Activated CD8-positive, alpha-beta memory T cell treated with anti-CD3 and anti-CD28 coated beads, Interleukin-2, amount 50 U/mL, for 1 hour (primary cell): ENCODE data around the gene MAP3K15.

Experiments used
- DNase-seq: peaks from one replicate; pipeline ENCODE4 v3.0.0-alpha.2; 2020; ENCODE audit errors: extremely low read depth

Gene MAP3K15, protein sequence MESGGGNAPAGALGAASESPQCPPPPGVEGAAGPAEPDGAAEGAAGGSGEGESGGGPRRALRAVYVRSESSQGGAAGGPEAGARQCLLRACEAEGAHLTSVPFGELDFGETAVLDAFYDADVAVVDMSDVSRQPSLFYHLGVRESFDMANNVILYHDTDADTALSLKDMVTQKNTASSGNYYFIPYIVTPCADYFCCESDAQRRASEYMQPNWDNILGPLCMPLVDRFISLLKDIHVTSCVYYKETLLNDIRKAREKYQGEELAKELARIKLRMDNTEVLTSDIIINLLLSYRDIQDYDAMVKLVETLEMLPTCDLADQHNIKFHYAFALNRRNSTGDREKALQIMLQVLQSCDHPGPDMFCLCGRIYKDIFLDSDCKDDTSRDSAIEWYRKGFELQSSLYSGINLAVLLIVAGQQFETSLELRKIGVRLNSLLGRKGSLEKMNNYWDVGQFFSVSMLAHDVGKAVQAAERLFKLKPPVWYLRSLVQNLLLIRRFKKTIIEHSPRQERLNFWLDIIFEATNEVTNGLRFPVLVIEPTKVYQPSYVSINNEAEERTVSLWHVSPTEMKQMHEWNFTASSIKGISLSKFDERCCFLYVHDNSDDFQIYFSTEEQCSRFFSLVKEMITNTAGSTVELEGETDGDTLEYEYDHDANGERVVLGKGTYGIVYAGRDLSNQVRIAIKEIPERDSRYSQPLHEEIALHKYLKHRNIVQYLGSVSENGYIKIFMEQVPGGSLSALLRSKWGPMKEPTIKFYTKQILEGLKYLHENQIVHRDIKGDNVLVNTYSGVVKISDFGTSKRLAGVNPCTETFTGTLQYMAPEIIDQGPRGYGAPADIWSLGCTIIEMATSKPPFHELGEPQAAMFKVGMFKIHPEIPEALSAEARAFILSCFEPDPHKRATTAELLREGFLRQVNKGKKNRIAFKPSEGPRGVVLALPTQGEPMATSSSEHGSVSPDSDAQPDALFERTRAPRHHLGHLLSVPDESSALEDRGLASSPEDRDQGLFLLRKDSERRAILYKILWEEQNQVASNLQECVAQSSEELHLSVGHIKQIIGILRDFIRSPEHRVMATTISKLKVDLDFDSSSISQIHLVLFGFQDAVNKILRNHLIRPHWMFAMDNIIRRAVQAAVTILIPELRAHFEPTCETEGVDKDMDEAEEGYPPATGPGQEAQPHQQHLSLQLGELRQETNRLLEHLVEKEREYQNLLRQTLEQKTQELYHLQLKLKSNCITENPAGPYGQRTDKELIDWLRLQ (N-terminal part only)

DNA sequence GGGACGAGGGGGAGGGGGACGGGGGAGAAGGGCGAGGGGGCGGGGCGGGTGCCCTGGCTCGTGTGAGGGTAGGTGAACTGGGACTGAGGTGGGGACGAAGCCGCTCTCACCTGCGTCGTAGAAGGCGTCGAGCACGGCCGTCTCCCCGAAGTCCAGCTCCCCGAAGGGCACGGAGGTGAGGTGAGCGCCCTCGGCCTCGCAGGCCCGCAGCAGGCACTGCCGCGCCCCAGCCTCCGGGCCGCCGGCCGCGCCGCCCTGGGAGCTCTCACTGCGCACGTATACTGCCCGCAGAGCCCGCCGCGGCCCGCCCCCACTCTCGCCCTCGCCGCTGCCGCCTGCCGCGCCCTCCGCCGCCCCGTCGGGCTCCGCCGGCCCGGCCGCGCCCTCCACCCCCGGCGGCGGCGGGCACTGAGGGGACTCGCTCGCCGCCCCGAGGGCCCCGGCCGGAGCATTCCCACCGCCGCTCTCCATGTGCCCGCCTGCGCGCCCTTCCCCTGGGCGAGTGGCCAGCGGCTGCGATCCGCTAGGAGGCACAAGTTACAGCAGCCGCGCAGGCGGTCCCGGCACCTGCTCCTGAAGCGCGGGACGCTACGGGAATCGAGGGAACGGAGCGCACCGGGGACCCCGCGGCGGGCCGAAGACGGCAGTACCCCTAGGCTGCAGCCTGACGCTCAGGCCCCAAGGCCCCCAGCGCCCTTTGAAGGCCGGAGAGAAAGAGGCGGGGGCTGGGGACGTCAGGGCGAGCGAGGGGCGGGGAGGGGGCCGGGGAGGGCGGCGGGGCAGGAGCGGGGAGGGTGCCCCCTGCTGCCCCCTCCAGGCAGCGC, at the start of gene MAP3K15:
MAP3K15 (minus strand) TSS at position 718 of the 824 bp plus-strand sequence; CDS start at position 471, 247 bp downstream.
- no peak for DNase-seq

DNA sequence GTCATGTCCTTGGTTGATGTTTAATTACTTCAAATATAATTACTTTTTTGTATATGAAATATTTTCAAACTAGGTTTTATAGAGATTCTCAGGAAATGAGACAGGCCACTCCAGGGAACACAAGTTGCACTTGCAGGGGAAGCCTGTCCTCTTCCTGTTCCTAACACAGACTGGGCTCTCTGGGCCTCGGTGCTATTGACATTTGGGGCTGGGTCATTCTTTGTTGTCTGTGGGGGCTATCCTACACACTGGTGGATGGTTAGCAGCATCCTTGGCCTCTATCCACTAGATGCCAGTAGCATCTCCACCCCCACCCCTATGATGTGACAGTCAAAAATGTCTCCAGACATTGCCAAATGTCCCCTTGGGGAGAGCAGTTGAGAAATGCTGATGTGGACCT, 49.3 kb upstream of the MAP3K15 start:
- no peak for DNase-seq

DNA sequence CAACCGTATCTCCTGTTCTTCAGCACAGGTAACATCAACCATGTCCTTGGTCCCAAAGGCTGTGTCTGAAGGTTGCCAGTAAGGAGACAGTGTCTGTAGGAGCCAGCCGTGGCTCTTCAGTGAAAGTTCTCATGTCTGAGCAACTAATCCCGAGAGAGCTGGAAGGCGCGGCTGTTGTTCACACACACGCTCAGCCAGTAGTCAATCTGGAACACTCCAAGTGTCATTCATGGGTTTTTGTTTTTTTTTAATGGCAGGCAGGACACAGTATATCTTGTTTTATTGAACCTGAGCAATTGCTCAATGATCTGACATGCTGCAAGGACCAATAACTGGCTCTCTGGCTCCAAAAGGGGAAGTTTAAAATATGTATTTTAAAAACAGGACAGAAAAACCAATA, 48.4 kb upstream of the MAP3K15 start:
- no peak for DNase-seq

DNA sequence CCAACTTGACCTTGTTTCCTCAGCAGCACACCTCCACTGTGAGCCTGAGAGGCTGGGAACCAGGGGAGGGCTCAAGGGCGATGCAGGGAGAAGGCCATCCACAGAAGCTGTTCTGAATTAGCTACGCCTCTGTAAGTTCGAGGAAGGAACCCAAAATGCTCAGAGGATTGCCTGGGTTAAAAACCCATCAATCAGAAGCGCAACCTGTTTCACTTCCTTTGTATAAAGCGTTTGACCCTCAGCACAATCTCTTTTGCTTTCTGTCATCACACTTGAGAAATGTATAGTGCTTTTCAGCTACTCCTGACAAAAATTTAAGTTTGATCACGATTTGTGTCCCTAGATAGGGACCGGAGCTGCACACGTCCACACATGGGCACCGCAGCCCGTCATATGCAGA, 48.0 kb upstream of the MAP3K15 start:
- DNase-seq: no peak

DNA sequence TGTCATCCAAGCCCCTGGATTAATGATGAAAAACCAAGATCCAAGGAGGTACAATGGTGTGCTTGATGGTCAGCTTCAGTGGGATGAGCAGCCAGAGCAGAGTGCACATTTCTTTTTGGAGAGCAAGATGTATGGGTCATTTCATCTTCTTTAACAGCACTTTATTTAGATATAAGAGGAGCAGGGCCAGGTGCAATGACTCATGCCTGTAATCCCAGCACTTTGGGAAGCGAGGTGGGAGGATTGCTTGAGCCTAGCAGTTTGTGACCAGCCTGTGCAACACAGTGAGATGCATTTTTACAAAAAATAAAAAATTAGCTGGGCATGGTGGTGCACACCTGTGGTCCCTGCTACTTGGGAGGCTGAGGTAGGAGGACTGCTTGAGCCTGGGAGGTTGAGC, 45.3 kb upstream of the MAP3K15 start:
- DNase-seq: no peak

DNA sequence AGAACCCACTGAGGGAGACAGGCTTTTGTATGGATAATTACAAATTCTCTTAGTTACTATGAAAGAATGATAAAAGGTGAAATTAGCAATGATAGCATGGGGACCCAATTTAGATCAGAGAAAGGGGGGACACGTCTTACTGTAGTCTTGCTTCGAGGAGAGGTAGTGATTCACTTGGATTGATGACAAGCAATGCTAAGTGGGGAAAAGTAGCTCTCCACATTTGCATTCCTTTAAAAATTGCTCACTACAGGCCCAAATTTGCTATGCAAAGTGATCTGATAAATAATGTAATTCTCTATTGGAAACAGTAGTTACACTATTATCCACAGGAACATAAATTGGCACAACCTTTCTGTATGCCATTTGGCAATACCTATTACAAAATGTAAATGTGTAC, 42.5 kb upstream of the MAP3K15 start:
- DNase-seq: no peak

DNA sequence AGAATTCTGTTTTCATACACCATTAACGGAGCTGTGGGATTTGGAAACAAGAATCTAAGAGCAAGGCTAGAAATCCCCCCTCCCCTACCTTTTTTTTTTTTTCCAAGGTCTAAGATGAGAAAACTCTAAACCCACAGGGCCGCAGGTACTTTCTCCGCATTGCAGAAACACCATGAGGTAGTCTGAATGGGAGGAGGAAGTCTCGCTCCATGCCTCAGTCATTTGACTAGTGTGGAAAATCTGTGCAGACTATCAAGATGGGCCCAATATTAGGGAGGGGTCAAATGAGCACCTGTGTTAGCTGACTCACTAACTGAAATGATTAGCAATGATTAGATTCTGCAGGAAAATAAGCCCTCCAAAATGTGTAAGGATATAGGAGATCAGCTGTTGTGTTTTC, 40.9 kb upstream of the MAP3K15 start:
- DNase-seq: no peak

DNA sequence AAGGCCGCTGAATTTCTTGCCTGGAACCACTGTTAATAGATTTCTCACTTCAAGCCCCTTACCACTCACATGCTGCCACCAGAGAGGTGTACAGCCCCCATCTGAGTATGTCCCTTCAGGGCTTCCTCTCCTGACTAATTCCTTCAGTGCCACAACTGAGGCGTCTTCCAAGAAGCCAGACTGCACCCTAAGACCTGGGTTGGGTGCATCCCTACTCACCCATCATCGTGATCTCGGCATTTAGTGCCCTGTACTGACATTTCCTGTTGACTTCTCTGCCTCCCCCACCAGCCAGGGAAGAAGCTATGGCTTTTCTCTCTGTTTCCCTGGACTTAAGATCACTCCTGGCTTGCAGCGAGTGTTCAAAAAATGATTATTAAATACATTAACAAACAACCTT, 40.4 kb upstream of the MAP3K15 start:
- no peak for DNase-seq

DNA sequence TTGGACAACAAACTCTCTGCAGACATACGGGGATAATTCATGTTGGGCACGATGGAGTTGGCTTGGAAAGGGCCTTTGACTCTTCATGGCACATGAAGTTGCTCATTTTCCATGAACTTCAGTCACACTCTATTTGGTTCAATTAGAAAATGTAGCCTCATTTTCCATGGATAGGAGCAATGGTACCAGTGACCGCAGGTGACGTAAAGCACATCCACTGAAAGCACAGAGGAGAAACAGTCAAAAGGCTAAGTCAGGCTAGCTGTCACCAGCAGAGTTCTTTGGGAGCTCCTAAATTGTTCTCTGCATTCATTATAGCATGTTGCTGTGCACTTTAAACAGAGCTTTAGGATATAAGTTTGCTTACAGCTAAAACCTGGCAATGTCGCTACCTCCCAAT, 39.9 kb upstream of the MAP3K15 start:
- DNase-seq: no peak

DNA sequence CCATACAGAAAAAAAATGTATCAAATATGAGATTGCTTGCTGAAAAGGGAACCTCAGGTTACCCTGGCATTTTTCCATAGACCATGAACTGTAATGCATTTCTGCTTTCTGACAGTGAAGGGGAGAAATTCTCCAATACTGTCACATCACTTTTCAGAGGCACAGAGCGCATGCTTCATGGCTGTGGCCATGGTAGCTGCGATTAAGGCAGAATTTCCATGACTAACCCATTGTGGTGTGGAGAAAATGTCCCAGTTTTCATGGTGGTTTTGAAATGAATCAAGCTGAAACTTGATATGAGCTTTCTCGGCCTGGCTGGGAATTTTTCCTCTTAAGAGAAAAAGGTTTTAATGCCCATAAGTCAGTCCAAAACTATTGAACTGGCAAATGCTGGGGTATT, 39.5 kb upstream of the MAP3K15 start:
- no peak for DNase-seq

DNA sequence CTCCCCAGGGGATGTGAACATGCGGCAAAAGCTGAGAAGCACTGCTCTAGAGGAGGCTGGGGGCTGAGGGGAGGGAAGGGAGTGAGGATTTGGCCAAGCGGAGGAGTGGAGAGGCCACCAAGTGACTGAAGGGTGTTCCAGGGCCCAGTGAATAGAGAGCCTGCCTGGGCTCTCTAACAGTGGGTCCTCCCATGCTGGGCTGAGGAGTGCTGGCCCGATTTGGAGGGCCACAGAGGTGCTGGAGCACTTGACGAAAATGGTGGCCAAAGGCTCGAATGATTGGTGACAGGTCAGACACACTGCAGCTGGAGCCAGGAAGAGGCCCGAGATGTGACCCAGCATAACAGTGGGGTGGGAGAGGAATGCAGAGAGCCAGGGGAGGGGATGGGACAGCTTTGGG, 37.5 kb upstream of the MAP3K15 start:
- DNase-seq: no peak

DNA sequence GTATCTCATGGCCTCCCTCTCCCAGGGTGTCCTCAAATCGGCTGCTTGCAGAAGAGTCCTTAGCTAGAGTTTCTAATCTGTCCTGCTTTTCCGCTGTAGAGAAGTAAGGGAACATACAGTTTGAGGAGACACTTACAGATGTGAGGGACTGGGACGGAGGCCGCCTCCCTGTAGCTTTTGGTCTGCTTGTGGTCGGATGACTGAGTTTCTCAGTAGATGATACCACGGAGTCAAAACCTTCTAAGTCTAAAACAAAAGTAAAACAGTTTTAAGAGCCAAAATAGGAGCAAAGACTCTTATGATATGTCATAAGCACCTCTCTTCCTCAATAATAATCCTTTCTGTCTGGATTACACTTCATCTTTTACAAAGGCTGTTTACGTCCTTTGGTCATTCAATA, 34.5 kb upstream of the MAP3K15 start:
- DNase-seq: no peak

DNA sequence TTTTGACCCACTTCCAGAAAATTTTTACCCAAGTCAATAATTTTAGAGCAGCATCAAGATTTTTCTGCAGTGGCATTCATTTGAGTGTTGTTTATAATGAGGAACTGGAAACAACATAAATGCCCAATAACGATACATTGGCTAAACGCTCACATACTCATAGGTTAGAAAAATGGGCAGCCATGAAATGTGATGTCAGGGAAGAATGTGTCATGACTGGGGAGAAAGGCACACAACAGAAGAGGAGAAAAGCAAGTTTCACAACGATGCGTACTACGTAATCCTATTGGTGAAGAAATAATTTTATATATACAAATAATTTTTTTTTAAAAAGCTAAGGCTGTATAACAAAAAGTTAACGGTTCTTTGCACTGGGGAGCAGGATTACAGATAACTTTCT, 33.6 kb upstream of the MAP3K15 start:
- no peak for DNase-seq

DNA sequence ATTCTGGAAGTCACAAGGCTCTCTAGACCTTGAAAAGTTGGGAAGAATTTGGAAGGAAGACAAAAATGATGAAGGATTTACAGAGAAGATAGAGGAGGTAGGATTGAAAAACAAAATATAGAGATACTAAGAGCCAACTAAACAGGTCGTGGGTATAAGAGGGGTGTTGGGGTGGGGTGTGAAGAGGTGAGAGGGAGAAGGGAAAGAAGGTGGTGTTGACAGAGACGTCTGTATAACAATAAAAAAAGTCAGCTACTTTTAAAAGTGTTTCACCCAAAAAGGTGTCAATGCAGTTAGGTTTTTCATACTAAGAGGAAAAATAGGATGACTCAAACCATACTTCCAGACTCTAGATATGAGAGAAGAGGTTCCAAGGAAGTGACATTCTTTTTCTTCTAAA, 33.0 kb upstream of the MAP3K15 start:
- no peak for DNase-seq

DNA sequence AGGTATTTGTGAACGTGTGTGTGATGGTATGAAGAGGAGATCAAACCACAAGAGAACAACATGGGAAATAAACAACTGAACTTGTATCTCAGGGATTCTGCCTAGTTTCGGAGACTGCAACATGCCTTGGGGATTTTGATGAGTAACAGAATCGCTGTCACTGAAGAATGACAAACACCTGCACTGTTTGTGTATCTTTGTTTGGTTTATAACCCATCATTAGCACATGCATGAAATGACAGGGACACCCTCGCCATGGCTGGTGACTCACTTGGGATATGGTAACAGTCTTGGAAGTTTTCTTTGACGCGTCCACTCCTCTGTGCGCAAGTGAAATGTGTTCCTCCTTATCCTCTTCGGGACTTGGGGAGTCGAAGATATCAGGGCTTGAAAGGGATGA, 30.3 kb upstream of the MAP3K15 start:
- no peak for DNase-seq

DNA sequence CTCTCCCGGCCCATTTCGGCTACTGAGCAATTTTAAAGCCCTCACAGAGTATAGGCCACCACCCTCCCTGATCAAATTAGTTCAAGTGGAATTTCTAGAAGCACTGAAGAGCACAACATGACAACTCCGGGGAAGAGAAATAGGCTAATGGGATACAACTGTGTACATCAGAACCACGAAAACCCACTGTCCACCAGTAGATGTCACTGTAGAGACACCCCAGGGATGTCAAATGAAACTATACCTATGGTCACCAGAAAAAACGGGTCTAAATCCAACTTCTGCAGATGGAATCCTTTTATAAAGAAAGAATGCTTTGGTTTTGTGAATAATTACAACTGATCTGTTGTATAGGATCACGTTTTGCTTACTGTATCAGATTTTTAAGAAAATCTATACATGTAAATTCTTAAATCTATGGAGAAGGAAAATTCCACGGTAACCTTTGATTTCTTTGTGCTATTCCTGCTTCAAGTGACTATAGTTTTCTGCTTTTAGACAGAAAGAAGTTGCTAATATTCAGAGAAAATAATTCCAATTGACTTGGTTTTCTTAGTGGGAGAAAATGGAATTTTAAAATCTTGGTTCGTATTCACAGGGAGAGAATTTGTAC, 29.5 kb upstream of the MAP3K15 start:
- peak; percentile 5 for DNase-seq

DNA sequence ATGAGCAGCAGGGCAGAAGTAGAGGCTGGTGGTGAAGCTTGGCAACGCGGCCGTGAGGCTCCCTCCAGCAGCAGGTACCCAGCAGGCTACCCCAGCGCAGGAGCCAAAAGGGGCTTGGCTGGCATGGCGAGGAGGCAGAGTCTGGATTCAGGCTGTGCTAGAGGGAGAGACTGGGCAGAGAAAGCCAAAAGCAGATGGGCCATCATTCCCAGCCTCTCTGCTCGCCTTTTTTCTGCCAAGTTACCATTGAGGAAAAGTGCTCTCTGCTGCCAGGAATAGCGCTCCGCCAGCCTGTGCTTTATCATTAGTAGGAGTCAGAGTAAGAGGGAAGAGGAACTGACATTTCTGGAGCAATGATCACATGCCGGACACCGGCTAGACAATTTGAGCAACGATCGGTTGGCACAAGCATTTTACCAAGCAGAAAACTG, 28.7 kb upstream of the MAP3K15 start:
- no peak for DNase-seq

DNA sequence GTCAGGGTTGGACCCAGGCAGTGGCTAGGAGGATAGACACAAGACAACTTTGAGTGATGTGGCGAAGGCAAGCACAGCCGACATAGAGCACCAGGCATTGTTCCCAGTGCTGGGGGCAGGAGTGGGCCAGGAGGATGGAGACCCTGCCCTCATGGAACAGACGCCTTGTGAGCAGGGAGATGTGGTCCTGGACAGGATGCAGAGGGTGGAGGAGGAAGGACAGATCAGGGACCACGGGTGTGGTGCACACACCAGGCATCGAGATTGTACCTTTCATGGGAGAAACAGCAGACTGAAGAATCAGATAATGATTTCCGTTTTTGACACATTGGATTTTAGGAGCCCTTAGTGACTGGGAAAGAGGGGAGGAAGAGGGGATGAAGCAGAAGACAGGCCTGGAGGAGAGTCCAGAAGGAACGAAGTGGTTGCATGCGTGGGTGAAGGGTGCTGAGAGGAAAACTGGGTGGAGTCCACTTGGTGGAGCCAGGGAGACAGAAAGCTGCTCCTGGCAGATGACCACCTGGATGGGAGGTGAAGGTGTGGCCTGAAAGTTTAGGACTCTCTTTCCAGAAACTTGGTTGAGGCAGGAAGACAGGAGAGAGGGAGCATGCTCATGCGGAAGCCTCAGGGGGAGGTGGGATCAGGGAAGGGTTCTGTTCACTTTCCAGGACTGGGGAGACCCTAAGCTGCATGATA, 27.9 kb upstream of the MAP3K15 start:
- DNase-seq: no peak

DNA sequence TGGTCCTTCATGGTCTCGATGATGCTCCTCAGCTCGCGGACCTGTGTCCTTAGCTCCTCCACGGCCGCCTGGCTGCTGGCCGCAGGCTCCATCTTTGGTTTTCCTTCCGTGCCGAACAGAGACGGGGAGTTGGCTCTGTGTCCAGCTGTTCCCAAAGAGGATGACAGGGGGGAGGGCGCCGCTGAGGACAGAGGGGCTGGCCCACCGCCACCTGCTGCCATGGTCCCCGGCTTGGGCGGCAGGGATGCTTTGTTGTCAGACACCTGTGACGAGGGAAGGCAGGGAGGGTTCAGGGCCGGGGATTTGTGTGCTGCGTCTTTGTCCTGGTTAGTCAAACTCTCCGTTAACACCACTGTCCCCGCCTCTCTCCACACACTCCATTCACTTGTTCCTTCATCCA, 26.6 kb upstream of the MAP3K15 start:
- DNase-seq: no peak

DNA sequence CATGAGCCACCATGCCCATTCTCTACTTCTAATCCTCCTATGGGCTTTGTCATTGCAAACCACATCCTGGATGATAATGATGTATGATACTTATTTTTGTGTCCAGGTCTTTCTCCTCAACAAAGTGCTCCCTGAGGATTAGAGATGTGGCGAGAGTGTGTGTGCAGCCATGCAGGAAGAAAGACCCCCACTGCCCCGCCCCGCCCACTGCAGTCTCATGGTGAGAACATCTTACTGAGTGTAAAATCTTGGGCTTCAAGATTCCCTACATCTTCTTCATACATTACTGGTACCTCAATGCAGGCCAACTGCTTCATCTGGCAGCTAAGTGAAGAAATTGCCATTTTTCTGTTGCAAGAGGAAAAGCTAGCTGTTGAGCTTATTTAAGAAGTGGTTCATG, 25.9 kb upstream of the MAP3K15 start:
- DNase-seq: no peak
